Lower lobe of right lung (tissue), 2 donors: Measurements from ENCODE around the gene SH3RF3. TPM values are rescaled to one million over a fixed set of nuclear protein-coding genes. Genes with fewer than 3 reads are reported as not detected.

Experiments used
- ATAC-seq, 2 donors: fragments of 200-7000 bp; cut with Tn5 transposase; one replicate each; pipeline ENCODE4 v1.9.1; 2020 to 2022; ENCODE audit warnings: mild to moderate bottlenecking in 2 of 2, moderate library complexity in 2 of 2
- DNase-seq: peaks from one replicate; pipeline ENCODE4 v3.0.0-alpha.2; 2020
- H3K27ac ChIP-seq: fragments of 200-600 bp; one replicate; pipeline ENCODE4 v1.8.0; 2022
- H3K27me3 ChIP-seq: fragments of 200-600 bp; one replicate; pipeline ENCODE4 v1.8.0; 2022; ENCODE audit warnings: low read depth
- H3K36me3 ChIP-seq: fragments of 200-600 bp; one replicate; pipeline ENCODE4 v1.8.0; 2022; ENCODE audit warnings: mild to moderate bottlenecking
- H3K4me1 ChIP-seq: fragments of 200-600 bp; one replicate; pipeline ENCODE4 v1.8.0; 2022
- H3K4me3 ChIP-seq: fragments of 200-600 bp; one replicate; pipeline ENCODE4 v1.8.0; 2022; ENCODE audit warnings: mild to moderate bottlenecking
- H3K9me3 ChIP-seq: fragments of 200-600 bp; one replicate; pipeline ENCODE4 v1.8.0; 2022
- CTCF ChIP-seq: fragments of 200-600 bp; IDR thresholded peaks from one replicate; pipeline ENCODE4 v1.8.0; 2022; ENCODE audit warnings: antibody characterized with exemption, mild to moderate bottlenecking
- intact Hi-C: fragments of 100-400 bp; cut with DNase I; formaldehyde crosslinking; loops from one replicate; pipeline ENCODE4 v1.11.0; 2022
- total RNA-seq: library from RNA; stranded (reverse); fragmentation: NEBNext Ultra II Directional; extraction: Animal tissue kit (Norgen Biotek cat#: 25700); gene quantifications from one replicate; pipeline ENCODE4 v1.2.1, GENCODE V29; 2021
- donor health status: DM: no; HTN: yes; CAD: no; lungs with severe emphysema.

SH3RF3 gene
- total RNA-seq, 1 donor from 2014 or later: 5.7 TPM

- Histone ChIP-seq H3K4me3 (no peak overlapping the region), H3K4me1 (no peaks in the 10 kb centered on the region), H3K36me3 (no peaks in the 10 kb centered on the region), H3K27ac (no peak overlapping the region), H3K27me3 (no peaks in the 10 kb centered on the region), H3K9me3 (no peaks in the 10 kb centered on the region)
- DNase-seq (no peak), ATAC-seq (no peak)
- intact Hi-C loops: no loop called here
- TF ChIP-seq CTCF: no peak
Observed at GRCh38 chr2:109396202-109397180, 267.5 kb downstream of the SH3RF3 start.

GRCh38 chr2:109397893-109398292, 268.9 kb downstream of the SH3RF3 start:
- no peaks in the 10 kb centered on the region for H3K27me3 ChIP-seq
- no peak for TF ChIP-seq CTCF
- DNase-seq: no peak
- no peak for ATAC-seq
- H3K27ac ChIP-seq: no peak overlapping the region
- no peaks in the 10 kb centered on the region for H3K4me1 ChIP-seq
- intact Hi-C loops: no loop called here
- H3K9me3 ChIP-seq: no peaks in the 10 kb centered on the region
- H3K36me3 ChIP-seq: no peaks in the 10 kb centered on the region
- H3K4me3 ChIP-seq: no peak overlapping the region

DNA sequence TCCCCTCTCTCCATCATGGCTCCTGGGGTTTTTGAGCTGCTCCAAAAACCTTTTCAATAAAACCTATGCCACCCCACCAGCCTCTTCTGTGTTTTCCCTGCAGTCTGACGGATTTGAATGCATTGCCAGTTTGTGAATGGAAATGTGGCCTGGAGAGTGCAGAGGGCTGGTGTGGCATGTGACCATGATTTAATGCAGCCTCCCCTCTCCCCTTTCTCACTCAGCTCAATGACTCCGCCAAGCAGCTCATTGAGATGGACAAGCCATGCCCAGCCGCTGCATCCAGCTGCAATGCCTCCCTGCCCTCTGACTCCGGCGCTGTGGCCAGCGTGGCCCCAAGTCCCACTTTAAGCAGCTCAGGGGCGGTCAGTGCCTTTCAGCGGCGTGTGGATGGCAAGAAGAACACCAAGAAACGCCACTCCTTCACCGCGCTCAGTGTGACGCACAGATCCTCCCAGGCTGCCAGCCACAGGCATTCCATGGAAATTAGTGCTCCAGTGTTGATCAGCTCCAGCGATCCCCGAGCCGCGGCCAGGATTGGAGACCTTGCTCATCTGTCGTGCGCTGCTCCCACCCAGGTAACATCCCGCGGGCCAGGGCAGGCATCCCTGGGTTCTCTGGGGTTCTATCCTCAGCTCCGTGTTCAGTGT, 269.5 kb downstream of the SH3RF3 start:
- no peak overlapping the region for H3K27ac ChIP-seq
- intact Hi-C loops: no loop called here
- H3K4me3 ChIP-seq: no peak overlapping the region
- no peak for ATAC-seq
- TF ChIP-seq CTCF: no peak
- no peak for DNase-seq
- no peaks in the 10 kb centered on the region for H3K36me3 ChIP-seq
- no peaks in the 10 kb centered on the region for H3K4me1 ChIP-seq
- H3K27me3 ChIP-seq: no peaks in the 10 kb centered on the region
- H3K9me3 ChIP-seq: no peaks in the 10 kb centered on the region

DNA sequence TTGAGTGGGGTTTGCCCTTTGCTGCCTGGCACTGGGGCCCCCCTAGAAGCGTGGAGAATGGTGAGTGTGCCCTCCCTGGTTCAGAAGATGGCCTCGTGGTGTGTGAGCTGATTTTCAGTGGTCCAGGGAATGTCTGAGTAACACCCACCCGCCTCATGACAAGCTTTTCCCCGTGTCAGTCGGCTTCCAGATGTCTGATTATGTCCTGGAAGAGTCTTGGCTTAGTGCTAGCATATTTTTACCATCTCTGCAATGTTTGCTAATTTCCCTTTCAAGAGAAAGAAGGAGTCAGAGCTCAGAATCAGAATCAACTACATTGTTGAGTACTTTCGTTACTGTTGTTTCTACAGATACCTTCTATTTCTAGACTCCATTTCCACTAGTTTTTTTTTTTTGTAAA, 270.1 kb downstream of the SH3RF3 start:
- Histone ChIP-seq H3K27ac (no peak overlapping the region), H3K4me3 (no peak overlapping the region), H3K9me3 (no peaks in the 10 kb centered on the region), H3K4me1 (no peaks in the 10 kb centered on the region), H3K27me3 (no peaks in the 10 kb centered on the region), H3K36me3 (no peaks in the 10 kb centered on the region)
- DNase-seq (no peak), ATAC-seq (no peak)
- intact Hi-C loops: no loop called here
- TF ChIP-seq CTCF: no peak

GRCh38 chr2:109400102-109400501, 271.1 kb downstream of the SH3RF3 start:
- no peak for TF ChIP-seq CTCF
- DNase-seq: no peak
- H3K27ac ChIP-seq: no peak overlapping the region
- no peaks in the 10 kb centered on the region for H3K36me3 ChIP-seq
- ATAC-seq: no peak
- H3K4me3 ChIP-seq: no peak overlapping the region
- H3K9me3 ChIP-seq: no peaks in the 10 kb centered on the region
- no peaks in the 10 kb centered on the region for H3K27me3 ChIP-seq
- H3K4me1 ChIP-seq: no peaks in the 10 kb centered on the region
- intact Hi-C loops: no loop called here
